ENCODE data around the gene RNF26. TPM values are rescaled to one million over a fixed set of nuclear protein-coding genes. Genes with fewer than 3 reads are reported as not detected.

The RNF26 gene
- total and polyA plus RNA-seq, 4 donors, result 8.2 to 25.4 (median 13.6) TPM

GRCh38 chr11:119366690-119367620, 32.6 kb downstream of the RNF26 start:
- Histone ChIP-seq H3K9me3 (ENCODE audit: control insufficient read depth in 4 of 4, insufficient read depth in 3 of 4, low read length in 3 of 4) (no peaks in the 10 kb centered on the region), H3K4me1 (ENCODE audit: control insufficient read depth in 5 of 5, insufficient read depth in 5 of 5, low read length in 5 of 5) (peaks cover 4 to 22% (median 19%) of the 10 kb centered on the region in 5 donors), H3K9ac (ENCODE audit: insufficient read depth in 1 of 2, low read length in 2 of 2) (no peak overlapping the region), H3K27ac (ENCODE audit: low read depth in 1 of 2, low read length in 1 of 2) (peak overlapping the region in 1 of 2 donors; percentile 21), H3K27me3 (ENCODE audit: control insufficient read depth in 3 of 3, insufficient read depth in 3 of 3, low read length in 2 of 3) (peaks cover 0 to 16% (median 9%) of the 10 kb centered on the region in 3 donors), H3K36me3 (ENCODE audit: control insufficient read depth in 4 of 4, insufficient read depth in 4 of 4, low read length in 4 of 4) (no peaks in the 10 kb centered on the region), H3K4me3 (no peak overlapping the region)
- DNase-seq (no peak), ATAC-seq (ENCODE audit: insufficient read depth, low FRiP score) (no peak)
- 88 to 92% methylated on average over 11 of the region's 11 CpGs for WGBS, 2 donors
- no peak for TF ChIP-seq CTCF (IDR thresholded peaks at IDR 0.05; ENCODE audit: control extremely low read depth, extremely low read depth)

GRCh38 chr11:119367661-119368120, 33.4 kb downstream of the RNF26 start:
- no peak for TF ChIP-seq CTCF (IDR thresholded peaks at IDR 0.05; ENCODE audit: control extremely low read depth, extremely low read depth)
- no peak for ATAC-seq (ENCODE audit: insufficient read depth, low FRiP score)
- H3K4me1 ChIP-seq (ENCODE audit: control insufficient read depth in 5 of 5, insufficient read depth in 5 of 5, low read length in 5 of 5), result peaks cover 4 to 21% (median 16%) of the 10 kb centered on the region in 5 donors
- H3K9me3 ChIP-seq (ENCODE audit: control insufficient read depth in 4 of 4, insufficient read depth in 3 of 4, low read length in 3 of 4), result no peaks in the 10 kb centered on the region
- H3K27me3 ChIP-seq (ENCODE audit: control insufficient read depth in 3 of 3, insufficient read depth in 3 of 3, low read length in 2 of 3), result peaks cover 0 to 16% (median 9%) of the 10 kb centered on the region in 3 donors
- 77 to 80% methylated on average over 9 of the region's 9 CpGs for WGBS, 2 donors
- H3K27ac ChIP-seq (ENCODE audit: low read depth in 1 of 2, low read length in 1 of 2), result peak overlapping the region in 1 of 2 donors; percentile 86
- no peak overlapping the region for H3K4me3 ChIP-seq
- H3K9ac ChIP-seq (ENCODE audit: insufficient read depth in 1 of 2, low read length in 2 of 2), result no peak overlapping the region
- H3K36me3 ChIP-seq (ENCODE audit: control insufficient read depth in 4 of 4, insufficient read depth in 4 of 4, low read length in 4 of 4), result no peaks in the 10 kb centered on the region
- no peak for DNase-seq

- WGBS, 2 donors, result 68 to 75% methylated on average over 17 of the region's 17 CpGs
- Histone ChIP-seq H3K27ac (ENCODE audit: low read depth in 1 of 2, low read length in 1 of 2) (peak overlapping the region in 1 of 2 donors; percentile 86), H3K9me3 (ENCODE audit: control insufficient read depth in 4 of 4, insufficient read depth in 3 of 4, low read length in 3 of 4) (no peaks in the 10 kb centered on the region), H3K4me3 (no peak overlapping the region), H3K36me3 (ENCODE audit: control insufficient read depth in 4 of 4, insufficient read depth in 4 of 4, low read length in 4 of 4) (no peaks in the 10 kb centered on the region), H3K27me3 (ENCODE audit: control insufficient read depth in 3 of 3, insufficient read depth in 3 of 3, low read length in 2 of 3) (peaks cover 0 to 14% (median 9%) of the 10 kb centered on the region in 3 donors), H3K4me1 (ENCODE audit: control insufficient read depth in 5 of 5, insufficient read depth in 5 of 5, low read length in 5 of 5) (peaks cover 4 to 21% (median 16%) of the 10 kb centered on the region in 5 donors), H3K9ac (ENCODE audit: insufficient read depth in 1 of 2, low read length in 2 of 2) (no peak overlapping the region)
- TF ChIP-seq CTCF (IDR thresholded peaks at IDR 0.05; ENCODE audit: control extremely low read depth, extremely low read depth), result no peak
- ATAC-seq (ENCODE audit: insufficient read depth, low FRiP score), result no peak
- no peak for DNase-seq
Observed at GRCh38 chr11:119368121-119369034, 34.1 kb downstream of the RNF26 start.
